Neural cell (in vitro differentiated cells): ENCODE measurements around the gene HOXB6.

ENCODE experiments used
- CTCF ChIP-seq: fragments of 450-650 bp; IDR thresholded peaks from 2 replicates; pipeline ENCODE4 v1.5.1; 2014; ENCODE audit warnings: antibody characterized with exemption, mild to moderate bottlenecking, moderate library complexity; ENCODE audit not compliant: poor library complexity, severe bottlenecking
- EZH2 ChIP-seq: fragments of 200-600, 300-800 bp; shearing (Covaris generic), sonication (generic); IDR thresholded peaks from 2 replicates; pipeline ENCODE4 v1.6.1; 2014; ENCODE audit warnings: antibody characterized with exemption, low read length, borderline replicate concordance, mild to moderate bottlenecking; ENCODE audit not compliant: insufficient read depth, poor library complexity, severe bottlenecking
- MXI1 ChIP-seq: fragments of 450-650 bp; conservative IDR thresholded peaks from 2 replicates; pipeline ENCODE4 v1.6.1; 2014; ENCODE audit warnings: antibody characterized with exemption, mild to moderate bottlenecking; ENCODE audit not compliant: poor library complexity, severe bottlenecking
- SMC3 ChIP-seq: fragments of 450-650 bp; conservative IDR thresholded peaks from 2 replicates; pipeline ENCODE4 v1.6.1; 2014; ENCODE audit warnings: antibody characterized with exemption, mild to moderate bottlenecking, moderate library complexity; ENCODE audit not compliant: poor library complexity
- TAF1 ChIP-seq: IDR thresholded peaks from 2 replicates; pipeline ENCODE4 v1.6.1; 2012; ENCODE audit warnings: low read depth

- no peak for TF ChIP-seq EZH2
- TF ChIP-seq CTCF = no peak
- TF ChIP-seq MXI1 = no peak
- TF ChIP-seq SMC3 = no peak
- no peak for TF ChIP-seq TAF1
Observed at GRCh38 chr17:48571826-48572417, 32.9 kb downstream of the HOXB6 start.
